PC-3 (cell line): Measurements from ENCODE around the gene ROR1. TPM values are rescaled to one million over a fixed set of nuclear protein-coding genes. Genes with fewer than 3 reads are reported as not detected.

Source experiments
- ATAC-seq: fragments of 200-7000 bp; cut with Tn5 transposase; 2 replicates; pipeline ENCODE4 v1.9.1; 2020; ENCODE audit warnings: mild to moderate bottlenecking, moderate library complexity
- BruUV-seq: library from RNA; stranded (reverse); fragments of 400-500 nt; replicated peaks from 2 replicates; lab custom pipeline; 2021; lab: Mats Ljungman, UMichigan
- CTCF ChIA-PET: fragments of 300-600 bp; sonication (Branson Sonifier 250); formaldehyde crosslinking; loops from one replicate; lab custom pipeline; 2022; ENCODE audit warnings: antibody characterized with exemption; lab: Charles Lee
- POLR2A ChIA-PET: fragments of 300-600 bp; sonication (Branson Sonifier 250); formaldehyde crosslinking; loops from one replicate; lab custom pipeline; 2022; ENCODE audit warnings: antibody characterized with exemption; ENCODE audit not compliant: unreplicated experiment; lab: Charles Lee
- DNase-seq: peaks from one replicate; pipeline ENCODE4 v3.0.0-alpha.2; 2015
- H2AFZ ChIP-seq: fragments of 300-600 bp; sonication (generic); 2 replicates; pipeline ENCODE4 v1.6.0; 2016; ENCODE audit warnings: antibody characterized with exemption, low read length
- H3F3A ChIP-seq: fragments of 300-600 bp; sonication (generic); one replicate; pipeline ENCODE4 v1.6.0; 2017; ENCODE audit warnings: antibody characterized with exemption, low read length, control low read depth, mild to moderate bottlenecking; ENCODE audit not compliant: unreplicated experiment
- H3K27ac ChIP-seq: fragments of 300-600 bp; sonication (generic); 2 replicates; pipeline ENCODE4 v1.5.1; 2016; ENCODE audit warnings: mild to moderate bottlenecking, low read length
- H3K27me3 ChIP-seq: fragments of 300-600 bp; sonication (generic); 2 replicates; pipeline ENCODE4 v1.6.1; 2016; ENCODE audit warnings: low read length, mixed read lengths
- H3K36me3 ChIP-seq: fragments of 300-600 bp; sonication (generic); 2 replicates; pipeline ENCODE4 v1.6.1; 2016; ENCODE audit warnings: low read depth, mixed run types, low read length, mixed read lengths
- H3K4me1 ChIP-seq: fragments of 300-600 bp; sonication (generic); 2 replicates; pipeline ENCODE4 v1.5.1; 2016; ENCODE audit warnings: low read length; ENCODE audit not compliant: insufficient read depth
- H3K4me2 ChIP-seq: fragments of 300-600 bp; sonication (generic); 2 replicates; pipeline ENCODE4 v1.6.0; 2016; ENCODE audit warnings: low read length
- H3K4me3 ChIP-seq: fragments of 300-600 bp; sonication (generic); 2 replicates; pipeline ENCODE4 v1.5.1; 2016; ENCODE audit warnings: mild to moderate bottlenecking, low read length, mixed read lengths
- H3K79me2 ChIP-seq: fragments of 300-600 bp; sonication (generic); 2 replicates; pipeline ENCODE4 v1.6.1; 2017; ENCODE audit warnings: low read length, mixed read lengths
- H3K9ac ChIP-seq: fragments of 300-600 bp; sonication (generic); 2 replicates; pipeline ENCODE4 v1.6.0; 2016; ENCODE audit warnings: mild to moderate bottlenecking, low read length
- H3K9me2 ChIP-seq: fragments of 300-600 bp; sonication (generic); replicated peaks from 2 replicates; pipeline ENCODE4 v1.6.1; 2016; ENCODE audit warnings: mixed run types, low read length, mixed read lengths
- H3K9me3 ChIP-seq: fragments of 300-600 bp; sonication (generic); 2 replicates; pipeline ENCODE4 v1.6.1; 2016; ENCODE audit warnings: low read length, mixed read lengths
- H4K20me1 ChIP-seq: fragments of 300-600 bp; sonication (generic); 2 replicates; pipeline ENCODE4 v1.6.1; 2016; ENCODE audit warnings: low read length, mixed read lengths
- EZH2 ChIP-seq: fragments of 300-600 bp; sonication (generic); IDR thresholded peaks from one replicate; pipeline ENCODE4 v1.6.1; 2017; ENCODE audit warnings: antibody characterized with exemption, mild to moderate bottlenecking, low read length; ENCODE audit not compliant: unreplicated experiment
- EZH2phosphoT487 ChIP-seq: fragments of 300-600 bp; sonication (generic); IDR thresholded peaks from 2 replicates; pipeline ENCODE4 v1.6.1; 2018; ENCODE audit warnings: mild to moderate bottlenecking, antibody characterized with exemption, low read length, borderline replicate concordance
- intact Hi-C: fragments of 100-400 bp; cut with micrococcal nuclease; formaldehyde crosslinking; loops from 2 replicates; pipeline ENCODE4 v1.9.0; 2023
- total RNA-seq: library from RNA; depleted of rRNA; stranded (reverse); fragments of >200 nt; gene quantifications from 2 replicates; pipeline ENCODE4 v1.2.3, GENCODE V29; 2014
- TF ChIP-seq, protein P1 (sequence below): fragments of 300-600 bp; sonication (generic); conservative IDR thresholded peaks from 2 replicates; pipeline ENCODE4 v1.5.1; 2017; ENCODE audit warnings: antibody characterized with exemption, low read depth, mild to moderate bottlenecking, low read length

The ROR1 gene
- total RNA-seq, 1 experiment from 2014 or later = 16.5 TPM

DNA sequence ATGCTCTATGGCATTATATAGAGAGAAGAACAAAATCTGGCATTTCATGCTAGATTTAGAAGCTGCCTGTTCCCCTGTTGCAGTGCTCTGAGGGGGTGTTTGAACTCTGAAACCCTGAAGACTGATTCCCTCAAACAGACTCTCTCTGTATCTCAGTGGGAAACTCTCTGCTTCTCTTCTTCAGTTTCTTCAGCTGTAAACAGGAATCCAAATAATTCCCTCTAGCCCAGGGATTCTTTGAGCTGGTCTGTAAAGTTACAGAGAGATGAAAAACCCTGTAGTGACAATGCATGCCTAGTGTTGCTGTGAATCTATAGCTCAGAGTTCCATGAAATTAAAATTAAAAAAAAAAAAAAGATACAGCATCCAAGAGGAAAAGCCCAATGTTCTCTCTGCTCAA is 17.0 kb upstream of the ROR1 start:
- Histone ChIP-seq H3K9ac (no peak overlapping the region), H3F3A (no peaks in the 10 kb centered on the region), H3K36me3 (no peaks in the 10 kb centered on the region), H2AFZ (no peak overlapping the region), H3K9me3 (no peaks in the 10 kb centered on the region), H4K20me1 (no peaks in the 10 kb centered on the region), H3K27ac (no peak overlapping the region), H3K79me2 (no peaks in the 10 kb centered on the region), H3K4me2 (no peak overlapping the region), H3K4me3 (no peak overlapping the region), H3K9me2 (no peaks in the 10 kb centered on the region), H3K4me1 (no peaks in the 10 kb centered on the region), H3K27me3 (no peaks in the 10 kb centered on the region)
- ChIA-PET POLR2A (interaction anchor here (0.6 kb wide), 1 partner anchor 55 kb away, joined by 4 read pairs; no protein-coding TSS in a partner anchor), CTCF (no interaction called here)
- intact Hi-C loops = no loop called here
- TF ChIP-seq EZH2 (no peak), EZH2phosphoT487 (no peak)
- TF ChIP-seq, protein P1, sequence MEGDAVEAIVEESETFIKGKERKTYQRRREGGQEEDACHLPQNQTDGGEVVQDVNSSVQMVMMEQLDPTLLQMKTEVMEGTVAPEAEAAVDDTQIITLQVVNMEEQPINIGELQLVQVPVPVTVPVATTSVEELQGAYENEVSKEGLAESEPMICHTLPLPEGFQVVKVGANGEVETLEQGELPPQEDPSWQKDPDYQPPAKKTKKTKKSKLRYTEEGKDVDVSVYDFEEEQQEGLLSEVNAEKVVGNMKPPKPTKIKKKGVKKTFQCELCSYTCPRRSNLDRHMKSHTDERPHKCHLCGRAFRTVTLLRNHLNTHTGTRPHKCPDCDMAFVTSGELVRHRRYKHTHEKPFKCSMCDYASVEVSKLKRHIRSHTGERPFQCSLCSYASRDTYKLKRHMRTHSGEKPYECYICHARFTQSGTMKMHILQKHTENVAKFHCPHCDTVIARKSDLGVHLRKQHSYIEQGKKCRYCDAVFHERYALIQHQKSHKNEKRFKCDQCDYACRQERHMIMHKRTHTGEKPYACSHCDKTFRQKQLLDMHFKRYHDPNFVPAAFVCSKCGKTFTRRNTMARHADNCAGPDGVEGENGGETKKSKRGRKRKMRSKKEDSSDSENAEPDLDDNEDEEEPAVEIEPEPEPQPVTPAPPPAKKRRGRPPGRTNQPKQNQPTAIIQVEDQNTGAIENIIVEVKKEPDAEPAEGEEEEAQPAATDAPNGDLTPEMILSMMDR = no peak
- ATAC-seq (no peak), DNase-seq (no peak)
- BruUV-seq = no TSS peak

DNA sequence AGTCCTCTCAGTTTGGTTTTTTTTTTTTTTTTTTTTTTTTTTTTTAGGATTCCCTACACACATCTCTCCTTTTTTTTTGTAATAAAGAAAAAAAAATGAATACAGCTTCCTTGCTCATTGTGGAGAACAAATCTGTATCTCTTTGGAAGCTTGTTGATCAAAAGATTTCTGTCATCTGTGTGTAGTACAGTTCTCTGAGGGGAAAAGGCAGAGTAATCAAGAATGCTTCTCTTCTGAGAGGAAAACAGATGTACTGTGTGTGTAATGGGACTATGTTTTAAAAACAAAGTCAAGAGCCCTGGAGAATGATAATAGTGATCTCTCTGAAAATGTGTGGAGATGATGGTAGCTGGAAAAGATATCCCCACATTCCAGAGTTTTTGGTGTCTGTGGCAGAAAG is 16.5 kb upstream of the ROR1 start:
- H3K79me2 ChIP-seq = no peaks in the 10 kb centered on the region
- ChIA-PET CTCF (no interaction called here), POLR2A (interaction anchor here (0.6 kb wide), 1 partner anchor 55 kb away, joined by 4 read pairs; no protein-coding TSS in a partner anchor)
- intact Hi-C loops = no loop called here
- no peak overlapping the region for H3K9ac ChIP-seq
- DNase-seq (no peak), ATAC-seq (no peak)
- no peaks in the 10 kb centered on the region for H4K20me1 ChIP-seq
- H3K9me3 ChIP-seq = no peaks in the 10 kb centered on the region
- no TSS peak for BruUV-seq
- H2AFZ ChIP-seq = no peak overlapping the region
- no peaks in the 10 kb centered on the region for H3K9me2 ChIP-seq
- no peak overlapping the region for H3K4me3 ChIP-seq
- no peak for TF ChIP-seq EZH2
- TF ChIP-seq EZH2phosphoT487 = no peak
- TF ChIP-seq, protein P1 = no peak
- H3K27me3 ChIP-seq = no peaks in the 10 kb centered on the region
- no peaks in the 10 kb centered on the region for H3F3A ChIP-seq
- no peaks in the 10 kb centered on the region for H3K4me1 ChIP-seq
- no peak overlapping the region for H3K27ac ChIP-seq
- no peaks in the 10 kb centered on the region for H3K36me3 ChIP-seq
- no peak overlapping the region for H3K4me2 ChIP-seq

DNA sequence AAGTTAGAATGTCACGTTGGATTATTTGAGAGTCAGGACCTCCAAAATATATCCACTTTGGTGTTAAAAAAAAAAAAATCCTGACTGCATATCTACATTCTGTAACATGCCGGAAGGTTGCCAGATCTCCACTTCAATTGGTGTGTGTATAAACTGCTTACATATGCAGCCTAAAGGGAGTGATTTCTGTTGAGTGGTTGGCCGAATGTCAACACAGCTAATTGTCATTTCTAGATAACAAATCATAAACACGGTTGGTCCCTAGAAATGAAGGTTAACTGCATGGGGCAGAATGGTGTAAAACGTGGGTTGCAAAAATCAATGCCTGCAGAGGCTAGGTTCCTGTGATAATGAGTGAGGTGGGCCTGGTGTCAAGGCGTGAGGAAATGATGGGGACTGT is 15.0 kb upstream of the ROR1 start:
- Histone ChIP-seq H3K4me1 (no peaks in the 10 kb centered on the region), H3K9ac (no peak overlapping the region), H3K9me3 (no peaks in the 10 kb centered on the region), H3K4me3 (no peak overlapping the region), H3K79me2 (no peaks in the 10 kb centered on the region), H2AFZ (no peak overlapping the region), H3K9me2 (no peaks in the 10 kb centered on the region), H3F3A (no peaks in the 10 kb centered on the region), H3K27ac (no peak overlapping the region), H3K27me3 (no peaks in the 10 kb centered on the region), H4K20me1 (no peaks in the 10 kb centered on the region), H3K4me2 (no peak overlapping the region), H3K36me3 (no peaks in the 10 kb centered on the region)
- ChIA-PET POLR2A (interaction anchor here (0.6 kb wide), 1 partner anchor 225 kb away, joined by 4 read pairs; no protein-coding TSS in a partner anchor), CTCF (no interaction called here)
- no peak for DNase-seq
- no peak for ATAC-seq
- TF ChIP-seq EZH2 = no peak
- TF ChIP-seq, protein P1 = no peak
- no peak for TF ChIP-seq EZH2phosphoT487
- intact Hi-C loops = no loop called here
- BruUV-seq = no TSS peak
